Liver (tissue), 9 donors: ENCODE data around the gene TYMP. TPM values are rescaled to one million over a fixed set of nuclear protein-coding genes. Genes with fewer than 3 reads are reported as not detected.

ENCODE experiments used
- DNase-seq: peaks from one replicate; pipeline ENCODE4 v3.0.0-alpha.2; 2017; ENCODE audit warnings: low spot score
- H3K27ac ChIP-seq, 2 donors: one replicate each; pipeline ENCODE4 v1.7.0; 2013; ENCODE audit warnings: inconsistent platforms in 2 of 2, low read length in 2 of 2, control low read depth in 1 of 2, low read depth in 1 of 2, mild to moderate bottlenecking in 1 of 2
- H3K27me3 ChIP-seq, 4 donors: one replicate each; pipeline versions ENCODE4 v1.6.1 to v1.7.0; 2013; ENCODE audit warnings: low read length in 3 of 4, inconsistent platforms in 1 of 4, mild to moderate bottlenecking in 1 of 4, moderate library complexity in 1 of 4; ENCODE audit not compliant: control insufficient read depth in 4 of 4, insufficient read depth in 4 of 4
- H3K36me3 ChIP-seq, 4 donors: one replicate each; pipeline versions ENCODE4 v1.6.1 to v1.7.0; 2013; ENCODE audit warnings: low read length in 3 of 4, mild to moderate bottlenecking in 3 of 4, low read depth in 1 of 4, moderate library complexity in 1 of 4; ENCODE audit not compliant: control insufficient read depth in 4 of 4, insufficient read depth in 3 of 4
- H3K4me1 ChIP-seq, 4 donors: one replicate each; pipeline versions ENCODE4 v1.6.1 to v1.7.0; 2013; ENCODE audit warnings: low read length in 3 of 4, mild to moderate bottlenecking in 3 of 4, moderate library complexity in 1 of 4; ENCODE audit not compliant: control insufficient read depth in 4 of 4, insufficient read depth in 4 of 4
- H3K4me3 ChIP-seq, 3 donors: one replicate each; pipeline versions ENCODE4 v1.6.1 to v1.7.0; 2013; ENCODE audit warnings: low read length in 3 of 3, control low read depth in 1 of 3, low read depth in 1 of 3, mild to moderate bottlenecking in 1 of 3
- H3K9ac ChIP-seq, 2 donors: one replicate each; pipeline ENCODE4 v1.7.0; 2013; ENCODE audit warnings: low read length in 2 of 2, mild to moderate bottlenecking in 2 of 2, moderate library complexity in 2 of 2, control low read depth in 1 of 2, low read depth in 1 of 2
- H3K9me3 ChIP-seq, 4 donors: one replicate each; pipeline versions ENCODE4 v1.6.1 to v1.7.0; 2013; ENCODE audit warnings: low read length in 3 of 4; ENCODE audit not compliant: control insufficient read depth in 4 of 4
- CTCF ChIP-seq: fragments of 150-350 bp; IDR thresholded peaks from 2 replicates; pipeline ENCODE4 v1.5.1; 2017; ENCODE audit warnings: improper control_type of control experiment, low read depth, low read length; ENCODE audit not compliant: missing input control
- EGR1 ChIP-seq, 2 donors: IDR thresholded peaks; 2 replicates each; pipeline ENCODE4 v1.6.1; 2016 to 2018; ENCODE audit warnings: antibody characterized with exemption in 2 of 2, low read depth in 2 of 2
- FOXA1 ChIP-seq: IDR thresholded peaks from 2 replicates; pipeline ENCODE4 v1.6.1; 2016; ENCODE audit warnings: antibody characterized with exemption
- FOXA2 ChIP-seq: IDR thresholded peaks from 2 replicates; pipeline ENCODE4 v1.6.1; 2016; ENCODE audit warnings: antibody characterized with exemption
- GABPA ChIP-seq, 2 donors: IDR thresholded peaks in 1 of 2; conservative IDR thresholded peaks in 1 of 2; 2 replicates each; pipeline ENCODE4 v1.6.1; 2016; ENCODE audit warnings: antibody characterized with exemption in 2 of 2, mild to moderate bottlenecking in 1 of 2, moderate library complexity in 1 of 2
- HNF4A ChIP-seq, 2 donors: conservative IDR thresholded peaks; 2 replicates each; pipeline ENCODE4 v1.6.1; 2016; ENCODE audit warnings: antibody characterized with exemption in 2 of 2, mild to moderate bottlenecking in 2 of 2
- HNF4G ChIP-seq: IDR thresholded peaks from 2 replicates; pipeline ENCODE4 v1.6.1; 2016; ENCODE audit warnings: antibody characterized with exemption
- JUND ChIP-seq, 2 donors: IDR thresholded peaks; 2 replicates each; pipeline ENCODE4 v1.6.1; 2016; ENCODE audit warnings: antibody characterized with exemption in 2 of 2
- NR2F2 ChIP-seq: IDR thresholded peaks from 2 replicates; pipeline ENCODE4 v1.6.1; 2016; ENCODE audit warnings: antibody characterized with exemption
- RAD21 ChIP-seq, 2 donors: IDR thresholded peaks; 2 replicates each; pipeline ENCODE4 v1.6.1; 2016; ENCODE audit warnings: antibody characterized with exemption in 2 of 2, mild to moderate bottlenecking in 2 of 2
- REST ChIP-seq: IDR thresholded peaks from 2 replicates; pipeline ENCODE4 v1.6.1; 2016; ENCODE audit warnings: antibody characterized with exemption, mild to moderate bottlenecking
- RXRA ChIP-seq, 2 donors: IDR thresholded peaks; 2 replicates each; pipeline ENCODE4 v1.6.1; 2017 to 2018; ENCODE audit warnings: antibody characterized with exemption in 2 of 2, mild to moderate bottlenecking in 1 of 2
- SP1 ChIP-seq: IDR thresholded peaks from 2 replicates; pipeline ENCODE4 v1.6.1; 2018; ENCODE audit warnings: antibody characterized with exemption, mild to moderate bottlenecking
- TAF1 ChIP-seq: conservative IDR thresholded peaks from 2 replicates; pipeline ENCODE4 v1.6.1; 2016; ENCODE audit warnings: antibody characterized with exemption, mild to moderate bottlenecking
- YY1 ChIP-seq: IDR thresholded peaks from 2 replicates; pipeline ENCODE4 v1.6.1; 2016; ENCODE audit warnings: antibody characterized with exemption, mild to moderate bottlenecking
- WGBS: extraction: QIAGEN DNeasy Blood & Tissue Kit; methylation state at CpG from one replicate; pipeline ENCODE4 v1.1.7; 2013; 5-methylcytosine and 5-hydroxymethylcytosine counted together
- polyA plus RNA-seq, 2 donors: library from polyadenylated mRNA; stranded (reverse) in 1 of 2; unstranded in 1 of 2; fragments of 200-250 nt in 1 of 2; fragments of >200 nt in 1 of 2; fragmentation: Nextera tagmentation in 1 of 2; extraction: Ambion mirVana in 1 of 2; gene quantifications; one replicate each; pipeline versions ENCODE4 v1.2.1 to v1.2.3, GENCODE V29; 2013 to 2015
- total RNA-seq, 2 donors: library from RNA; depleted of rRNA; stranded (reverse); fragments of >200 nt; gene quantifications; one replicate each; pipeline ENCODE4 v1.2.3, GENCODE V29; 2014
- TF ChIP-seq, protein P1 (sequence below): IDR thresholded peaks from 2 replicates; pipeline ENCODE4 v1.6.1; 2016; ENCODE audit warnings: antibody characterized with exemption
- TF ChIP-seq, protein P2 (sequence below): IDR thresholded peaks from 2 replicates; pipeline ENCODE4 v1.6.1; 2016; ENCODE audit warnings: antibody characterized with exemption
- TF ChIP-seq, protein P3 (sequence below): IDR thresholded peaks from 2 replicates; pipeline ENCODE4 v1.6.1; 2016; ENCODE audit warnings: antibody characterized with exemption
- donor health status: healthy.
- donor health status: healthy.
- donor health status: healthy.
- donor health status: healthy.
- donor health status: healthy.

TYMP gene
- total and polyA plus RNA-seq, 4 donors = 34.0 to 109 (median 65.5) TPM

DNA sequence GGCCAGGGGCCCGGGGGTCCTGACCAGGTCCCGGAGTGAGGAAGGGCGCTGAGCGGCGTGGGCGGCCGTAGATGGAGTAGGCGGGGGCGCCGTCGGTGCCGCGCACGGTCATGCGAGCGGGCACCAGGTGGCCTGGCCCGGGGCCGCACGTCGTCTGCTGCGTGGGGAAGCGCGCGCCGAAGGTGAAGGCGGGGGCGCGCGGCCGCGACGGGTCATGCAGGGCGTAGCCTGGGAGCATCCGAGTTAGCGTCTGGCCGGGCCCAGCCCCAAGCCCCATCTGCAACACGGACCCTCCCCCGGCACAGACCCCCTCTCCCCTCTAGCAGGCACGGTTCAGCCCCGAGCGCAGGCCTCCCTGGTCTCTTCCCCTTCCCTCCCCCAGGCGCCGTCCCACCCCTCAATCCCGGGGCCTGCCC lies 1.7 kb upstream of the TYMP start:
- Histone ChIP-seq H3K36me3 (no peaks in the 10 kb centered on the region), H3K27ac (peak overlapping the region; percentile 92 to 98), H3K9ac (peak overlapping the region; percentile 47 to 71), H3K4me3 (peak overlapping the region; percentile 62 to 93 (median 90)), H3K4me1 (peaks cover 4 to 39% (median 19%) of the 10 kb centered on the region in 4 donors), H3K27me3 (no peaks in the 10 kb centered on the region), H3K9me3 (no peaks in the 10 kb centered on the region)
- TF ChIP-seq HNF4G (no peak), EGR1 (IDR thresholded peaks at IDR 0.05; ENCODE audit: low read depth in 2 of 2) (peak in 1 of 2 donors; percentile 53), NR2F2 (no peak)
- under 1% methylated on average over 44 of the region's 44 CpGs for WGBS
- DNase-seq = no peak

DNA sequence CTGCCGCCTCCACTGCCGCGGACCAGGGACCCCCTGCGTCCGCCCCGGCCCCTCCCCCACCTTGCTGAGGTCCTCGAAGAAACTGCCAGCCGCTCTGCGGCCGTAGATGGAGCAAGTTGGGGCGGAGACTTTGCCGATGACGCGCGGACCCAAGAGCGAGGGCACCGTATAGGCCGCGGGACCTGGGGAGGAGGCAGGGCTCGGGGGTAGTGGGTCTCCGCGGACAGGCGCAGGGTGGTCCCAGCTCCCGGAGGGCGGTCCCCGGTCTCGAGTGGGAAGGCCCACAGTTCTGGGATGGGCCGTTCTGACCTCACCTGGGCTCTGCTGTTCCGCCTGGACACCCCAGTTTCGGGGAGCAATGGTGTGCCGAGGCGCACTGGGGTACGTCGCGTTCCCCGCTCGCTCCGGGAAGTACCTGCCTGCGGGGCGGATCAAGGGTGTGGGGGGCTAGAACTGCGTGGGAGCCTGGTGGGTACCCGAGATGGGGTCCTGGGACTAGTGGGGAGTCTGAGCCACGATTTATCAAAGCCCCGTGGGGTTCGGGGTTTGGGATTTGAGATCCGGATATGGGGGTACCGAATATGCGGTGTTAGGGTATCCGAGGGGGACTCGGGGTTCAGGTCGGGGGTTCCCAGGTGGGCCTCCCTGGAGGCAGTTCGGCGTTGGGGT lies 1.2 kb upstream of the TYMP start:
- no peaks in the 10 kb centered on the region for H3K9me3 ChIP-seq
- no peak for TF ChIP-seq FOXA1
- TF ChIP-seq, protein P1, sequence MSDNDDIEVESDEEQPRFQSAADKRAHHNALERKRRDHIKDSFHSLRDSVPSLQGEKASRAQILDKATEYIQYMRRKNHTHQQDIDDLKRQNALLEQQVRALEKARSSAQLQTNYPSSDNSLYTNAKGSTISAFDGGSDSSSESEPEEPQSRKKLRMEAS = no peak
- peak in 1 of 2 donors; percentile 10 for TF ChIP-seq HNF4A (conservative IDR thresholded peaks at IDR 0.05)
- peak; percentile 19 for TF ChIP-seq HNF4G
- TF ChIP-seq RAD21 (IDR thresholded peaks at IDR 0.05) = no peak
- no peak for TF ChIP-seq FOXA2
- peak; percentile 65 for TF ChIP-seq TAF1
- peak in 1 of 2 donors; percentile 5 for TF ChIP-seq RXRA (IDR thresholded peaks at IDR 0.05)
- TF ChIP-seq, protein P2, sequence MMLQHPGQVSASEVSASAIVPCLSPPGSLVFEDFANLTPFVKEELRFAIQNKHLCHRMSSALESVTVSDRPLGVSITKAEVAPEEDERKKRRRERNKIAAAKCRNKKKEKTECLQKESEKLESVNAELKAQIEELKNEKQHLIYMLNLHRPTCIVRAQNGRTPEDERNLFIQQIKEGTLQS = no peak
- TF ChIP-seq, protein P3, sequence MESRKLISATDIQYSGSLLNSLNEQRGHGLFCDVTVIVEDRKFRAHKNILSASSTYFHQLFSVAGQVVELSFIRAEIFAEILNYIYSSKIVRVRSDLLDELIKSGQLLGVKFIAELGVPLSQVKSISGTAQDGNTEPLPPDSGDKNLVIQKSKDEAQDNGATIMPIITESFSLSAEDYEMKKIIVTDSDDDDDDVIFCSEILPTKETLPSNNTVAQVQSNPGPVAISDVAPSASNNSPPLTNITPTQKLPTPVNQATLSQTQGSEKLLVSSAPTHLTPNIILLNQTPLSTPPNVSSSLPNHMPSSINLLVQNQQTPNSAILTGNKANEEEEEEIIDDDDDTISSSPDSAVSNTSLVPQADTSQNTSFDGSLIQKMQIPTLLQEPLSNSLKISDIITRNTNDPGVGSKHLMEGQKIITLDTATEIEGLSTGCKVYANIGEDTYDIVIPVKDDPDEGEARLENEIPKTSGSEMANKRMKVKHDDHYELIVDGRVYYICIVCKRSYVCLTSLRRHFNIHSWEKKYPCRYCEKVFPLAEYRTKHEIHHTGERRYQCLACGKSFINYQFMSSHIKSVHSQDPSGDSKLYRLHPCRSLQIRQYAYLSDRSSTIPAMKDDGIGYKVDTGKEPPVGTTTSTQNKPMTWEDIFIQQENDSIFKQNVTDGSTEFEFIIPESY = no peak
- no peak for TF ChIP-seq CTCF
- TF ChIP-seq GABPA (IDR thresholded peaks at IDR 0.05 in 1 of 2, conservative IDR thresholded peaks at IDR 0.05 in 1 of 2) = no peak
- no peak for TF ChIP-seq SP1
- TF ChIP-seq REST = peak; percentile 70
- TF ChIP-seq YY1 = no peak
- TF ChIP-seq EGR1 (IDR thresholded peaks at IDR 0.05; ENCODE audit: low read depth in 2 of 2) = peak in 1 of 2 donors; percentile 7
- TF ChIP-seq JUND (IDR thresholded peaks at IDR 0.05) = peak in 1 of 2 donors; percentile 13
- TF ChIP-seq NR2F2 = no peak
- peaks cover 4 to 41% (median 23%) of the 10 kb centered on the region in 4 donors for H3K4me1 ChIP-seq
- no peaks in the 10 kb centered on the region for H3K36me3 ChIP-seq
- no peaks in the 10 kb centered on the region for H3K27me3 ChIP-seq
- DNase-seq = peak; percentile 71
- 1% methylated on average over 53 of the region's 53 CpGs for WGBS
- peak overlapping the region; percentile 47 to 71 for H3K9ac ChIP-seq
- H3K4me3 ChIP-seq = peak overlapping the region; percentile 62 to 93 (median 90)
- peak overlapping the region; percentile 92 to 98 for H3K27ac ChIP-seq
